HG03280 (cell line): ENCODE results near the gene GMPPA.
A peak's percentile ranks its signal among the peaks of the same experiment; 100 is the strongest.

Experiments used
- ATAC-seq: cut with Tn5 transposase; IDR thresholded peaks from one replicate; pipeline ENCODE4 v1.9.1; 2021; ENCODE audit warnings: mild to moderate bottlenecking, moderate library complexity; ENCODE audit not compliant: unreplicated experiment

The GMPPA gene

DNA sequence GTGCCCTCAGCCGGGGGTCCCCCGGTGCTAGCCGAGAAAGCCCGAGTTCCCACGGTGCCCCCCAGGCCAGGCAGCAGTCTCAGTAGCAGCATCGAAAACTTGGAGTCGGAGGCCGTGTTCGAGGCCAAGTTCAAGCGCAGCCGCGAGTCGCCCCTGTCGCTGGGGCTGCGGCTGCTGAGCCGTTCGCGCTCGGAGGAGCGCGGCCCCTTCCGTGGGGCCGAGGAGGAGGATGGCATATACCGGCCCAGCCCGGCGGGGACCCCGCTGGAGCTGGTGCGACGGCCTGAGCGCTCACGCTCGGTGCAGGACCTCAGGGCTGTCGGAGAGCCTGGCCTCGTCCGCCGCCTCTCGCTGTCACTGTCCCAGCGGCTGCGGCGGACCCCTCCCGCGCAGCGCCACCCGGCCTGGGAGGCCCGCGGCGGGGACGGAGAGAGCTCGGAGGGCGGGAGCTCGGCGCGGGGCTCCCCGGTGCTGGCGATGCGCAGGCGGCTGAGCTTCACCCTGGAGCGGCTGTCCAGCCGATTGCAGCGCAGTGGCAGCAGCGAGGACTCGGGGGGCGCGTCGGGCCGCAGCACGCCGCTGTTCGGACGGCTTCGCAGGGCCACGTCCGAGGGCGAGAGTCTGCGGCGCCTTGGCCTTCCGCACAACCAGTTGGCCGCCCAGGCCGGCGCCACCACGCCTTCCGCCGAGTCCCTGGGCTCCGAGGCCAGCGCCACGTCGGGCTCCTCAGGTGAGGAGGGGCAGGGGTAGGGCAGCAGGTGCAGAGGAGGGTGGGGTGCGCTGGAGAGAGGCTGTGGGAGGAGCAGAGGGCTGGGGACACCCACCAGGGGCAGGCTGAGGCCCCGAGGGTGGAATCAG, 14.1 kb upstream of the GMPPA start:
- ATAC-seq, result no peak

GRCh38 chr2:219485201-219485580, 13.5 kb upstream of the GMPPA start:
- no peak for ATAC-seq

DNA sequence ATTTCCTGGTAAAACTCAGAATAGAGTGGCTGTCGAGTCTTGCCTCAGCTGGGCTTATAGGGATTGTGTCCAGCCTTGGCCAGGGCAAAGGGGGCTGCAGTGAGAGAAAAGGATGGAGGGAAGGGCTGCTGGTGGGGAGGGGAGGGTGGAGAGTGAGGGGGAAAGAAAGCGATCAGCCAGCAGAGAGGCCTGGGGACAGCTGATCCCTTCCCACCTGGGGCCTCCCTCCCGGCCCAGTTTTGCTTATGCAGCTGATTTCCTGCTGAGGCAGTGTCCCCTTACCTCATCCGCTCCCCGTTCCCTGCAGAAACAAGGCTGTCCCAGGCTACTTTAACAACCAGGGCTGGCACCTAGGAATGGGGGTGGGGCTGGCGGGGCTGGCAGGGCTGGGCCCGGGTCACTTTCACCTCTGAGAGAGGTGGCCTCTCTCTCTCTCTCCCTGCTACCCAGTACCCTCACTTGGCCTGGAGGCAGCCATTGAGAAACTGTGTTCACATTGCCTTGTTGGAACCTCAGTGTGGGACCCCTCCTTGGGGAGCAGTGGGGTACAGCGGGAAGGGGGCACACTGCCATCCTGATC, 12.2 kb upstream of the GMPPA start:
- no peak for ATAC-seq

DNA sequence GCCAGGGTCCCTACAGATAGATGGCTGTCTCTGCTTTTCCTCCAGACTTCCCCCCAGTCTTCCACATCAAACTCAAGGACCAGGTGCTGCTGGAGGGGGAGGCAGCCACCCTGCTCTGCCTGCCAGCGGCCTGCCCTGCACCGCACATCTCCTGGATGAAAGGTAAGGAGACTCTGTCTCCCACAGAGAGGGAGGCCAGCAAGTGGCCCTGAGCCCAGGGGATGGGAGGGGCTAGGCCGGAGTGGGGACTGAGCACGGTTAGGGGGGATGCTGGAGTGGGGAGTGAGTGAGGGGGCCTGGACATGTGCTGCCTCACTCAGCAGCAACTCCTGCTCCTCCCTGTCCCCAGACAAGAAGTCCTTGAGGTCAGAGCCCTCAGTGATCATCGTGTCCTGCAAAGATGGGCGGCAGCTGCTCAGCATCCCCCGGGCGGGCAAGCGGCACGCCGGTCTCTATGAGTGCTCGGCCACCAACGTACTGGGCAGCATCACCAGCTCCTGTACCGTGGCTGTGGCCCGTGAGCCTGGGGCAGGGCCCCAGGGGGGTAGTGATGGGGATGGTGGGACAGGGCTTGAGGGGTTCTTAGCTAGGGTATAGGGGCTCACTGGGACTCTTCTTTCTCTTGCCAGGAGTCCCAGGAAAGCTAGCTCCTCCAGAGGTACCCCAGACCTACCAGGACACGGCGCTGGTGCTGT, 10.4 kb upstream of the GMPPA start:
- no peak for ATAC-seq

DNA sequence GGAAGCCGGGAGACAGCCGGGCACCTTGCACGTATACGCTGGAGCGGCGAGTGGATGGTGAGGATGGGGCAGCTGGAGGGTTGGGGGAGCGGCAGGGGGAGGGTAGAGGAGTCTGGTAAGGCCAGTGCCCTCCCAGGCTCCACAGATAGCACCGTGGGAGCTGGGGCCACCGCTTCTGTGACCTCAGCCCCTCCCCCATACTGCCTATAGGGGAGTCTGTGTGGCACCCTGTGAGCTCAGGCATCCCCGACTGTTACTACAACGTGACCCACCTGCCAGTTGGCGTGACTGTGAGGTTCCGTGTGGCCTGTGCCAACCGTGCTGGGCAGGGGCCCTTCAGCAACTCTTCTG, 9.9 kb upstream of the GMPPA start:
- ATAC-seq, result no peak

- no peak for ATAC-seq
Measured at GRCh38 chr2:219489315-219489714, 9.4 kb upstream of the GMPPA start.

DNA sequence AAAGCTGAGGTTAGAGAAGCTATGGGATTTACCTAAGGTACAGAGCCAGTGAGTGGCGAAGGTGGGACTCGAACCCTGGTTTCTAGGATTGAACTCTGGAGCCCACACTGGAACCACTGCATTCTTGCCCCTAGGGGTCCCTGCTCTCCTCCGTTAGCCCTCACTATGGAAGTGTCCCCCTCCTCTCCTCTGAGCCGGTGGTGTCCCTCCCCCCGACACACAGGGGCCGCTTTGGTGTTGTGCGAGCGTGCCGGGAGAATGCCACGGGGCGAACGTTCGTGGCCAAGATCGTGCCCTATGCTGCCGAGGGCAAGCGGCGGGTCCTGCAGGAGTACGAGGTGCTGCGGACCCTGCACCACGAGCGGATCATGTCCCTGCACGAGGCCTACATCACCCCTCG, 8.5 kb upstream of the GMPPA start:
- ATAC-seq, result no peak

DNA sequence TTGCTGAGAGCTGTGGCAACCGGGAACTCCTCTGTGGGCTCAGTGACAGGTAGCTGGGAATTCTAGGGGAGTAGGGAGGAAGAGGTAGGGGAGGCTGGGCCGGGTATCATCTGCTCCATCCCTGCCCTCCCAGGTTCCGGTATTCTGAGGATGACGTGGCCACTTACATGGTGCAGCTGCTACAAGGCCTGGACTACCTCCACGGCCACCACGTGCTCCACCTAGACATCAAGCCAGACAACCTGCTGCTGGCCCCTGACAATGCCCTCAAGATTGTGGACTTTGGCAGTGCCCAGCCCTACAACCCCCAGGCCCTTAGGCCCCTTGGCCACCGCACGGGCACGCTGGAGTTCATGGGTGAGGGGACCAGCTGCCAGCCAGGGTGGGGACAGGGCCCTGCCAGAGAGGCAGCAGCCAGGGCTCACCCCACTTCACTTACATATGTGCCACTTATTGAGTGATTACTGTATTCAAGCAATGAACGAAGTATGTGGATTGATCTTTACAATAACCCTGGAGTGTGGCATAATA, 8.0 kb upstream of the GMPPA start:
- ATAC-seq, result no peak

GRCh38 chr2:219491278-219491963, 7.3 kb upstream of the GMPPA start:
- ATAC-seq, result no peak

- no peak for ATAC-seq
Measured at GRCh38 chr2:219492575-219492974, 6.1 kb upstream of the GMPPA start.

- no peak for ATAC-seq
Measured at GRCh38 chr2:219493086-219493485, 5.6 kb upstream of the GMPPA start.

DNA sequence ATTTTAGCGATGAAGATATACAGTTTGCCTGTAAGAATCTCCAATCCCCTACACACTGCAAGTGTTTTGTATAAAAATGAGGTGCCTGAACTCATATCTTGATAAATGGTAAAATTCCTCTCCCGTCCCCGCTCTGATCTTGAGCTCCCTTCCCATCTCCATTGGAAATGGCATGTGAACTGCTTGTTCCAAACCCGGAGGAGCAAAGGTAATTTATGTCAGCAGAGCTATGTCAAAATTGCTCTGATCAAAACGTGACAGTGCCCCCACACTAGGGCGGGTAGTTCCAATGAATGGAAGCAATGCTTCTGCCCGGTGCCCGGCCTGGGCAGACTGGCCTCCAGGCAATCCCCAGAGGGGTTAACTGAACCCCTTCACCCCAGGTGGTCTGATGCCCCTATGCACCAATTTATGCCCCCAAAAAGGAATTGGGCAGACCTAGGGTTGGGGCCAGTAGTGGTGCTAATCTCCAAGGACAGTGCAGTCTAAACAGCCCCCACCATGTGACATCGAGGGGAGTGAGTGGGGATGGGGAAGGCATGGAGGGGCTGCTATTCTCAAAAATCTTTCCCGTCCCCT, 3.6 kb upstream of the GMPPA start:
- no peak for ATAC-seq

- ATAC-seq, result no peak
Measured at GRCh38 chr2:219495531-219496122, 3.1 kb upstream of the GMPPA start.

DNA sequence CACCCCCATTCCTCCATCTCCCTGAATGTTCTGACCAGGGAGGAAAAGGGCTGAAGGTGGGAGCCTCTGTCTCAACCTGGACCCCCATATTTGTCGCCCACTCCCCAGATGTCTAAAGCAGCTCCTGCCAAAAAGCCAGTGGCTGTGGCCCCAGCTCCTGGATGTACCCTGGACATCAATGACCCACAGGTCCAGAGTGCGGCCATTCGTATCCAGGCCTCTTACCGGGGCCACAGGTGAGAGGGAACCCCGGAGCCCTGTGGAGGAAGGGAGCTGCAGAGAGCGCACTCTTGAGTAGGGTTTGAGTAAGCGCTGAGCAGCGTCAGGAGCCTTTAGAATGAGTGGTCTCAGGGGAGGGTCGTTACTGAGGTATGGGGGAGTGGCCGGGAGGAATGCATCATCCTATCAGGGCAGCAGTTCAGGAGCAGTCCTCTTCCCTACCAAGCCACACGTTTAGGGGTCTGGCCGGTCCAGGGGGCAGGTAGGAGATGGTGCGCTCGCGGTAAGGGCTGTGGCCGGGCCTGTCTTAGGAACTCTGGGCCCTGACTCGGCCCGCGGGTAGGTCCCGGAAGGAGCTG, 2.4 kb upstream of the GMPPA start:
- ATAC-seq, result no peak

GRCh38 chr2:219496825-219497494, 1.7 kb upstream of the GMPPA start:
- ATAC-seq, result no peak

- ATAC-seq, result peak; percentile 3
Measured at GRCh38 chr2:219497495-219498279, 1.0 kb upstream of the GMPPA start.

GRCh38 chr2:219499058-219499307, 292 bp downstream of the GMPPA start:
- ATAC-seq, result no peak

DNA sequence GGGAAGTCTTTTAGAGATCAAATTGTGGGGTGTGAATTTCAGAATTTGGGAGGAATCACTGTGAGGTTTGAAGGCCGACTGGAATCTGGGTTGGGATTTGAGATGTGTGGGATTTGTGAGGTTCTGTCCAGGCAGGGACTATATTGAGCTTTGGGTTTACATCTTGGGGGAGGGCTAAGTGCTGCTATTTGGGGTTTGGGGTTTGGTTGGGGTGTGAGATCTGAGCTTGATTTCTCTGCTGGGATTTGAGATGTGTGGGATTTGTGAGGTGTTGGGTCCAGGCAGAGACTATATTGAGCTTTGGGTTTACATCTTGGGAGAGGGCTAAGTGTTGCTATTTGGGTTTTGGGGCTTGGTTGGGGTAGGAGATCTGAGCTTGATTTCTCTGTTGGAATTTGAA, 864 bp downstream of the GMPPA start:
- ATAC-seq, result no peak

DNA sequence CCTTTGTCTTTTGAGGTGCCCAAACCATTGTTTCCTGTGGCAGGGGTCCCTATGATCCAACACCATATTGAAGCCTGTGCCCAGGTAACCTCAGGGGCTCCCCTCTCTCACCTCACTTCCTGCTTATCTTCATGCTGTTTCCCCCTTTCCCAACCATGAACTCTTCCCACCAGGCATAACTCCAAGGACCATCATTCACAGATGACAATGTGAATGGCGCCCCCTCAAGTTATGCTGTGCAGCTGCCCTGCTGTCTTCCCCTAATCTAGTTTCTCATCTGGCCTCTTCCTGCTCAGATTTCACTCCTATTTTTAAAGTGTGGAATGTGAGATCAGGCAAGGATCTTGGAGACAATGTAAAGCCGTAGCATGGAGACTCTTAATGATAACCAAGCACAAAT, 1.4 kb downstream of the GMPPA start:
- ATAC-seq, result no peak
